OCI-LY1 (cell line): Measurements from ENCODE around the gene CCM2.

Experiments
- CTCF ChIP-seq: fragments of 200-600 bp; sonication (generic), shearing (Covaris generic); IDR thresholded peaks from 2 replicates; pipeline ENCODE4 v1.5.1; 2017; ENCODE audit warnings: mild to moderate bottlenecking, antibody characterized with exemption, low read length, moderate library complexity, mixed read lengths
- EZH2 ChIP-seq: fragments of 200-600 bp; sonication (generic), shearing (Covaris generic); IDR thresholded peaks from 2 replicates; pipeline ENCODE4 v1.8.0; 2017; ENCODE audit warnings: borderline replicate concordance, mixed run types, mild to moderate bottlenecking, antibody characterized with exemption, low read length, moderate library complexity, mixed read lengths

GRCh38 chr7:45017253-45017652 is 17.3 kb downstream of the CCM2 start:
- TF ChIP-seq CTCF (no peak), EZH2 (no peak)
